Measurements from ENCODE around the gene SRRD. TPM values are rescaled to one million over a fixed set of nuclear protein-coding genes. Genes with fewer than 3 reads are reported as not detected.

SRRD gene
- total RNA-seq, 4 donors from 2014 or later: 5.3 to 20.1 (median 13.9) TPM

DNA sequence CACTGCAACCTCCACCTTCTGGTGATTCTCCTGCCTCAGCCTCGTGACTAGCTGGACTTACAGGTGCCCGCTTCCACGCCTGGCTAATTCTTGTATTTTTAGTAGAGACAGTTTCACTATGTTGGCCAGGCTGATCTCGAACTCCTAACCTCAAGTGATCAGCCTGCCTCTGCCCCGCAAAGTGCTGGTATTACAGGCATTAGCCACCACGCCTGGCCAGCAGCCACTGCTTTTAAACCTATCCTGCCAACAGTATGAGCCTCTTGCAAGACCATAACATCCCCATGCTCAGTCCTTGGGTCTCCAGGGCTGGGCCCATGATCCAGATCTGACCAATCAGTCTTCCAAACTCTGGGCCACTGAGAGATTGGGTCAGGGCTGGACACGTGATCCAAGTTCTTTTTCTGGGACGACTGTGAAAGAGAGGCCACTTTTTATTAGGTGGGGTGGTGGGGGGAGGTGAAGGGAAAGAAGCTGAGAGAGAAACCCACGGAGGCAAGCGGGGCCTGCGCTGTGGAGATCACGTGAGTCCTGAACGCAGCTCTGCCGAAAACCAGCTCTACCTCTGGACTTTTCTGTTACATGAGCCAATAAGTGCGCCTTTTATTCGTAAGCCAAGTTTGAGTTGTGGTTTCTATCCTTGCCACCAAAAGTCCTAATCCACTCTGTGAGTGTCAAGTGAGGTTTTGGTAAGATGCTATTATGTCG lies 36.7 kb upstream of the SRRD start:
- no peaks in the 10 kb centered on the region for H3K36me3 ChIP-seq
- no peak for TF ChIP-seq POLR2A (IDR thresholded peaks at IDR 0.05)
- TF ChIP-seq, protein P1, sequence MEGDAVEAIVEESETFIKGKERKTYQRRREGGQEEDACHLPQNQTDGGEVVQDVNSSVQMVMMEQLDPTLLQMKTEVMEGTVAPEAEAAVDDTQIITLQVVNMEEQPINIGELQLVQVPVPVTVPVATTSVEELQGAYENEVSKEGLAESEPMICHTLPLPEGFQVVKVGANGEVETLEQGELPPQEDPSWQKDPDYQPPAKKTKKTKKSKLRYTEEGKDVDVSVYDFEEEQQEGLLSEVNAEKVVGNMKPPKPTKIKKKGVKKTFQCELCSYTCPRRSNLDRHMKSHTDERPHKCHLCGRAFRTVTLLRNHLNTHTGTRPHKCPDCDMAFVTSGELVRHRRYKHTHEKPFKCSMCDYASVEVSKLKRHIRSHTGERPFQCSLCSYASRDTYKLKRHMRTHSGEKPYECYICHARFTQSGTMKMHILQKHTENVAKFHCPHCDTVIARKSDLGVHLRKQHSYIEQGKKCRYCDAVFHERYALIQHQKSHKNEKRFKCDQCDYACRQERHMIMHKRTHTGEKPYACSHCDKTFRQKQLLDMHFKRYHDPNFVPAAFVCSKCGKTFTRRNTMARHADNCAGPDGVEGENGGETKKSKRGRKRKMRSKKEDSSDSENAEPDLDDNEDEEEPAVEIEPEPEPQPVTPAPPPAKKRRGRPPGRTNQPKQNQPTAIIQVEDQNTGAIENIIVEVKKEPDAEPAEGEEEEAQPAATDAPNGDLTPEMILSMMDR (IDR thresholded peaks at IDR 0.05): no peak
- H3K27ac ChIP-seq: no peak overlapping the region
- no peaks in the 10 kb centered on the region for H3K4me1 ChIP-seq
- no peak overlapping the region for H3K4me3 ChIP-seq
- intact Hi-C loops (cut with DNase I; ENCODE audit: low total_unique reads): no loop called here
- no peaks in the 10 kb centered on the region for H3K27me3 ChIP-seq
- no peak for DNase-seq
- H3K9me3 ChIP-seq: no peaks in the 10 kb centered on the region

DNA sequence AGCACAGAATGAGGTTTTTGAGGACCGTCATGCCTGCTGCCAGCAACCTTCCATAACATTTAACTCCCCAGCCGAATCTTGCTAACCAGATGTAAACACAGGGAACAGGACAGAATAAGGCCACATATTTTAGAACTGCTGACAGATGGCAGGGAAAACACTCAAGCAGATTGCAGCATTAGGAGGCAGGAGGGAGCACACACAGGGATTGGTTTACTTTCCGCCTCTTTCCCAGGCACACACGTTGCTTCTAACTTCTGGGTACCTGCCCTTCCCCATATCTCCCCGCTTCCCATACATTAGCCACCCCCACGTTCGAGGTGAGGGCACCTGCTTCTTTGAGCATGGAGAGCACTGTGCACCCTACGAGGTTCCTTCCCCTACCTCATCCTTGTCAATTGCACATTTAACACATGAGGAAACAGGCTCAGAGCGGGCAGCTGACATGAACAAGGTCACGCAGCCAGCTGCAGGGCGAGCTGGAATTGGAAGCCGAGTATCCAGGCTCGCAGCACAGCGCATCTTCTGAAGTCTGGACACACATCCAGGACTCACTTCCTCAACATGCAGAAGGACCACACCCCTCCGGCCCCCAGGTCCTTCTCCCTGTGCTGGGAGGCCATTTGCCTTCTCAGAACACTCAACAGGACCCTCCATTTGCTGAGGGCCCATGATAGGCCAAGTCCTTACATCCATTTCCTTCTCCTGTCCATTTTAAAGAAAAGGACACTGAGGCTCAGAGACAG lies 35.9 kb upstream of the SRRD start:
- intact Hi-C loops (cut with DNase I; ENCODE audit: low total_unique reads): no loop called here
- H3K27ac ChIP-seq: no peak overlapping the region
- no peak for DNase-seq

DNA sequence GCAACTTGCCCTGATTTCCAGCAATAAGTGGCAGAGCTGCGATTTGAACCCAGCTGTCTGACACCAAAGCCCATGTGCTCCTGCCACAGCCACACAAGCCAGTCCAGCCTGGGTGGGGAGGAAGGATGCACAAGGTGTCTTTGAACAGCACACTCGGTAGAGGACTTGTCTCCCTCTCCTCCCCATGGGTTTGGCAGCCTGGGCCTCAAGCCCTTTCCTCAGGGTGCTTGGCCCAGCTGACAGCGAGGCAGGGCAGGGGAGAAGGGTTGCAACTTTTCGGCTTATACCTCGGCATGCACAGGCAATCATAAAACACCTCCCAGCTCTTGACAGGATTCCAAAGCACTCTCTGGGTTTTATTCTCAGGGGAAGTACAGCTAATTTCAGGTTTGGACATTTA lies 35.3 kb upstream of the SRRD start:
- H3K36me3 ChIP-seq: no peaks in the 10 kb centered on the region
- TF ChIP-seq, protein P1 (IDR thresholded peaks at IDR 0.05): no peak
- TF ChIP-seq POLR2A (IDR thresholded peaks at IDR 0.05): no peak
- no peaks in the 10 kb centered on the region for H3K4me1 ChIP-seq
- no peak overlapping the region for H3K27ac ChIP-seq
- H3K27me3 ChIP-seq: no peaks in the 10 kb centered on the region
- intact Hi-C loops (cut with DNase I; ENCODE audit: low total_unique reads): no loop called here
- no peaks in the 10 kb centered on the region for H3K9me3 ChIP-seq
- no peak overlapping the region for H3K4me3 ChIP-seq
- no peak for DNase-seq

More for the DNA sequence above, 35.9 kb upstream of the SRRD start:
- Histone ChIP-seq H3K9me3 (no peaks in the 10 kb centered on the region), H3K27me3 (no peaks in the 10 kb centered on the region), H3K36me3 (no peaks in the 10 kb centered on the region), H3K4me1 (no peaks in the 10 kb centered on the region), H3K4me3 (no peak overlapping the region)
- TF ChIP-seq, protein P1 (IDR thresholded peaks at IDR 0.05): no peak
- TF ChIP-seq POLR2A (IDR thresholded peaks at IDR 0.05): no peak

DNA sequence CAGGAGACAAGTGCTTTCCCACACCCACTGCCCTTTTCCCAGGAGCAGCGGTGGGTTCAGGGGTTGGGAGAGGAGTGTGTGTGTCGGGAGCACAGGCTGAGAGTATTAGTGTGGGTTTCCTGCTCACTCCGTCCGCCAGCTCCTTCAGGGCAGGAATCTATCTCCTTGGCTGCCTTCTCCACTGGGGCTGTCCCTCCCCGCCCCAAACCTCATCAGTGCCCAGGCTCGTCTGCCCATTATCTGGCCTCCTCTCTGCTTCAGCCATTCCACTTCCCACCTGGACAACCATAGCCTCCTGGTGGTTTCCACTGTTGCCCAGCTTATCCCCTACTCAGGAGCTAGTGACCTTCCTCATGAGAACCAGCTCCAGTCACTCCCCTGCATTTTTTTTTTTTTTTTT lies 34.7 kb upstream of the SRRD start:
- no peaks in the 10 kb centered on the region for H3K9me3 ChIP-seq
- no peak overlapping the region for H3K27ac ChIP-seq
- intact Hi-C loops (cut with DNase I; ENCODE audit: low total_unique reads): no loop called here
- no peak overlapping the region for H3K4me3 ChIP-seq
- H3K27me3 ChIP-seq: no peaks in the 10 kb centered on the region
- TF ChIP-seq POLR2A (IDR thresholded peaks at IDR 0.05): no peak
- no peaks in the 10 kb centered on the region for H3K4me1 ChIP-seq
- DNase-seq: no peak
- H3K36me3 ChIP-seq: no peaks in the 10 kb centered on the region

DNA sequence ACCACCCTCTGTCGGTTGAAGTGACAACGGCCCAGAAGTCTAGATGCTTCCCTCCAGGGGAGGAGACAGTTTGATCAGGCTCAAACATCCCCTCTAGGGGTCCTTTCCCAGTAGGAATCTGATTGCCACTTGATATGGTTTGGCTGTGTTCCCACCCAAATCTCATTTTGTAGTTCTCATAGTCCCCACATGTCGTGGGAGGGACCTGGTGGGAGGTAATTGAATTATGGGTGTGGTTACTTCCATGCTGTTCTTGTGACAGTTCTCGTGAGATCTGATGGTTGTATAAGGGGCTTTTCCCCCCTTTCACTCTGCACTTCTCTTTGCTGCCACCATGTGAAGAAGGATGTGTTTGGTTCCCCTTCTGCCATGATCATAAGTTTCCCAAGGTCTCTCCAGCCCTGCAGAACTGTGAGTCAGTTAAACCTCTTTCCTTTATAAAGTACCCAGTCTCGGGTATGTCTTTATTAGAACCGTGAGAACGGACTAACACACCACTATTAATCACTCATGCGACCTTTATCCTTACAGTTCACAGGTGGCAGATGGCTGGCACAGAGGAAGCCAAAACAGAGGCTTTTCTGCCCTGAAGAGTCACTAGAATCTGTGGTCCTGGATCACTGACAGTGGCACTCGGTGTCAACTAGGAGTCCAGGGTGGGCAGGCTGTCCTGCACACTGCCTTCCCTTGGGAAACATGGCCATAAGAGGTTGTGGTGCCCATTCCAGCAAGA lies 33.1 kb upstream of the SRRD start:
- no peak for TF ChIP-seq POLR2A (IDR thresholded peaks at IDR 0.05)
- TF ChIP-seq, protein P1 (IDR thresholded peaks at IDR 0.05): no peak
- no peaks in the 10 kb centered on the region for H3K36me3 ChIP-seq
- H3K27ac ChIP-seq: no peak overlapping the region
- intact Hi-C loops (cut with DNase I; ENCODE audit: low total_unique reads): no loop called here
- DNase-seq: no peak
- no peaks in the 10 kb centered on the region for H3K9me3 ChIP-seq
- no peaks in the 10 kb centered on the region for H3K27me3 ChIP-seq
- no peaks in the 10 kb centered on the region for H3K4me1 ChIP-seq
- H3K4me3 ChIP-seq: no peak overlapping the region

Measured in uterus (tissue), 4 donors.